Measurements from ENCODE around the gene MAPK14.
"Not testable (repeated sequence)": the region's sequence is repeated elsewhere in the genome, so short reads cannot be mapped to it uniquely, and the experiment has no call there.

MAPK14 gene

DNA sequence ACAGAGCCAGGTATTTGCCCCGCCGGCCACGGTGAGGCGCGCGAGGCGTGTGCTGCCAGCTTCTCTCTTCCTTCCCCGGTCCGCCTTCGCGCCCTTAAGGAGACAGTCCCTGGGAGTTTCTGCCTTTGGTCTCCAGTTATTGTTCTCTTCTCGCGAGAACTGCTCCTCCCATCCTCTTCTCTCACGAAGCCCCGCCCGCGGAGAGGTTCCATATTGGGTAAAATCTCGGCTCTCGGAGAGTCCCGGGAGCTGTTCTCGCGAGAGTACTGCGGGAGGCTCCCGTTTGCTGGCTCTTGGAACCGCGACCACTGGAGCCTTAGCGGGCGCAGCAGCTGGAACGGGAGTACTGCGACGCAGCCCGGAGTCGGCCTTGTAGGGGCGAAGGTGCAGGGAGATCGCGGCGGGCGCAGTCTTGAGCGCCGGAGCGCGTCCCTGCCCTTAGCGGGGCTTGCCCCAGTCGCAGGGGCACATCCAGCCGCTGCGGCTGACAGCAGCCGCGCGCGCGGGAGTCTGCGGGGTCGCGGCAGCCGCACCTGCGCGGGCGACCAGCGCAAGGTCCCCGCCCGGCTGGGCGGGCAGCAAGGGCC, at the start of gene MAPK14:
Gene MAPK14, plus strand, starts transcription at position 308 of the 587 bp plus-strand sequence. CDS start 350 bp downstream, outside the sequence.
- H3K4me3 ChIP-seq (ENCODE audit: low read depth, low read length), result peak within 1 kb of the TSS; percentile 90
- DNase-seq (ENCODE audit: low read depth), result peak; percentile 100
- TF ChIP-seq, protein P1, sequence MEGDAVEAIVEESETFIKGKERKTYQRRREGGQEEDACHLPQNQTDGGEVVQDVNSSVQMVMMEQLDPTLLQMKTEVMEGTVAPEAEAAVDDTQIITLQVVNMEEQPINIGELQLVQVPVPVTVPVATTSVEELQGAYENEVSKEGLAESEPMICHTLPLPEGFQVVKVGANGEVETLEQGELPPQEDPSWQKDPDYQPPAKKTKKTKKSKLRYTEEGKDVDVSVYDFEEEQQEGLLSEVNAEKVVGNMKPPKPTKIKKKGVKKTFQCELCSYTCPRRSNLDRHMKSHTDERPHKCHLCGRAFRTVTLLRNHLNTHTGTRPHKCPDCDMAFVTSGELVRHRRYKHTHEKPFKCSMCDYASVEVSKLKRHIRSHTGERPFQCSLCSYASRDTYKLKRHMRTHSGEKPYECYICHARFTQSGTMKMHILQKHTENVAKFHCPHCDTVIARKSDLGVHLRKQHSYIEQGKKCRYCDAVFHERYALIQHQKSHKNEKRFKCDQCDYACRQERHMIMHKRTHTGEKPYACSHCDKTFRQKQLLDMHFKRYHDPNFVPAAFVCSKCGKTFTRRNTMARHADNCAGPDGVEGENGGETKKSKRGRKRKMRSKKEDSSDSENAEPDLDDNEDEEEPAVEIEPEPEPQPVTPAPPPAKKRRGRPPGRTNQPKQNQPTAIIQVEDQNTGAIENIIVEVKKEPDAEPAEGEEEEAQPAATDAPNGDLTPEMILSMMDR (IDR thresholded peaks at IDR 0.05; ENCODE audit: insufficient read depth, low read depth, low read length, missing control alignments), result peak; percentile 90

DNA sequence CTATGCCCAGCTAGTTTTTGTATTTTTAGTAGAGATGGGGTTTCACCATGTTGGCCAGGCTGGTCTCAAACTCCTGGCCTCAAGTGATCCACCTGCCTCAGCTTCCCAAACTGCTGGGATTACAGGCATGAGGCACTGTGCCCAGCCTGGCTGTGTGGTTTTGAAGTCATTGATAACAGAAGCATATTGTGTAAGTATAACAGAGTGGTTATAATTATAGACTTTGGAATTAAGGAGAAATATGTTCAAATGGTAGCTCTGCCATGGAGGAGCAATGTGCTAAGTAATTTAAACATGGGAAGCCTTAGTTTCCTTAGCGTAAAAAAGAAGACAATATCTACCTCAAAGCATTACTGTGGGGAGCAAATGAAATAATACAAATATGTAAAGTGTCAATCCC, 47.5 kb upstream of the MAPK14 start:
- DNase-seq (ENCODE audit: low read depth); H3K4me3 ChIP-seq (ENCODE audit: low read depth, low read length): not testable (repeated sequence)

DNA sequence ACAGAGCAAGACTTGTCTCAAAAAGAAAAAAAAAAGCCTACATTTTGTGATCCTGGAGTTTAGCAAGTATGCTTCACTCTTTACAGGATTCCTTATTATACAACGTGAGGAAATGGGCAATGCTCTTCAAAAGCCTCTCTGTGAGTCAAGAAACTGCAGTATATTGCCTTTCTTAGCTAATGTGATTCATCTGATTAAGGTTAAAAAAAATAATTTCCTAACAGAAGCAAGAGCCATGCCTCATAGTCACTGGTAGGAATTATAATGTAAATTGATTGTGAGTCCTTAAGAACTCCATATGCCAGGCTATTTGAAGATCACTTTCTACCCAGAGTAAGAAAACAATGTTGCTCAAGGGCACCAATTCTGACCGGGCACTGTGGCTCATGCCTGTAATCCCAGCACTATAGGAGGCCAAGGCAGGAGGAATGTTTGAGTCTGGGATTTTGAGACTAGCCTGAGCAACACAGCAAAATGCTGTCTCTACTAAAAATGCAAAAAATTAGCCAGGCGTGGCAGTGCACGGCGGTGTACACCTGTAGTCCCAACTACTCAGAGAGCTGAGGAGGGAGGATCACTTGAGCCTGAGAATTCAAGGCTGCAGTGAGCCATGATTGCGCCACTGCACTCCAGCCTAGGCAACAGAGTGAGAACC, 46.5 kb upstream of the MAPK14 start:
- TF ChIP-seq, protein P1 (IDR thresholded peaks at IDR 0.05; ENCODE audit: insufficient read depth, low read depth, low read length, missing control alignments), result no peak
- H3K4me3 ChIP-seq (ENCODE audit: low read depth, low read length), result no peak overlapping the region
- no peak for DNase-seq (ENCODE audit: low read depth)

- no peak for DNase-seq (ENCODE audit: low read depth)
- TF ChIP-seq, protein P1 (IDR thresholded peaks at IDR 0.05; ENCODE audit: insufficient read depth, low read depth, low read length, missing control alignments), result no peak
- H3K4me3 ChIP-seq (ENCODE audit: low read depth, low read length), result no peak overlapping the region
These were observed 42.9 kb upstream of the MAPK14 start for GRCh38 chr6:35984701-35985100.

GRCh38 chr6:35988047-35988446, 39.6 kb upstream of the MAPK14 start:
- not testable (repeated sequence) for DNase-seq (ENCODE audit: low read depth); H3K4me3 ChIP-seq (ENCODE audit: low read depth, low read length)

DNA sequence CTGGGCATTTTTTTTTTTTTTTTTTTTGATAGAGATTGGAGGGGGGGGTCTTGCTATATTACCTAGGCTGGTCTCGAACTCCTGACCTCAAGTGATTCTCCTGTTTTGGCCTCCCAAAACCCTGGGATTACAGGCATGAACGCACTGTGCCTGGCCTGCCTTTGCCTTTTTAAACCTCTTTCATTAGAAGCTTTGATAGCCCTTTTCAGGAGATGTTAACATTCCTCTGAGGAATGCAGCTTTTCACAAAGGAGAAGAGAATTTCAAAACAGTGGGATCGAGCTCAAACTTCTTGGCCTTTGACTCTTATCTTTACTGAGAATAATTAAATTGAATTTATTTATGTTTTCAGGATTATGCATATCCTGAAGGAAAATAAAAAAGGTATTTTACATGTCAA, 34.5 kb upstream of the MAPK14 start:
- H3K4me3 ChIP-seq (ENCODE audit: low read depth, low read length), result no peak overlapping the region
- DNase-seq (ENCODE audit: low read depth), result no peak
- TF ChIP-seq, protein P1 (IDR thresholded peaks at IDR 0.05; ENCODE audit: insufficient read depth, low read depth, low read length, missing control alignments), result no peak

- no peak overlapping the region for H3K4me3 ChIP-seq (ENCODE audit: low read depth, low read length)
- TF ChIP-seq, protein P1 (IDR thresholded peaks at IDR 0.05; ENCODE audit: insufficient read depth, low read depth, low read length, missing control alignments), result no peak
- no peak for DNase-seq (ENCODE audit: low read depth)
These were observed 27.2 kb upstream of the MAPK14 start for GRCh38 chr6:36000451-36000850.

DNA sequence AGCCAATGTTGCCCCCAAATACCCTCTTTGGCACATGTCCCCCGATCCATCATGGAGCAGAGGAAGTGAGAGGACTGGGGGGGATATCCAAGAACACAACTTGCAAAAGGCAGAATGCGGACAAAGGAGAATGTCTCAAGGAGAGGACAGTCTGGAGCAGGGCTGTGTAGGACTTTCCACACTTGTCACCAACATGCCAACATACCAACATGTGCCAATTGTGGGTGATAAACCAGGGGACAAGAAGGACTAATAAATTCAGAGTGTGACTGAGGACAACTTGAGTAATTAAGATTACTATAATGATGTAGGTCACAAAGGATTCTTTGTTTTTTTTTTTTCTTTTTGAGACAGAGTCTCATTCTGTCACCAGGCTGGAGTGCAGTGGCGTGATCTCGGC, 11.9 kb upstream of the MAPK14 start:
- no peak overlapping the region for H3K4me3 ChIP-seq (ENCODE audit: low read depth, low read length)
- TF ChIP-seq, protein P1 (IDR thresholded peaks at IDR 0.05; ENCODE audit: insufficient read depth, low read depth, low read length, missing control alignments), result no peak
- no peak for DNase-seq (ENCODE audit: low read depth)
